ENCODE results near the gene ELP4. TPM values are rescaled to one million over a fixed set of nuclear protein-coding genes. Genes with fewer than 3 reads are reported as not detected.

Gene ELP4
- total and polyA plus RNA-seq, 2 experiments from 2014 or later, result 16.6 to 28.7 TPM

GRCh38 chr11:31645747-31646146 lies 136.2 kb downstream of the ELP4 start:
- peak in 1 of 2 donors; percentile 87 for DNase-seq (ENCODE audit: low read depth in 1 of 2, low spot score in 1 of 2)
- Histone ChIP-seq H3K36me3 (no peaks in the 10 kb centered on the region), H3K27ac (no peak overlapping the region), H3K4me3 (no peak overlapping the region), H3K27me3 (no peaks in the 10 kb centered on the region), H3K9me3 (ENCODE audit: low read depth) (no peaks in the 10 kb centered on the region), H3K4me1 (ENCODE audit: low read depth) (no peaks in the 10 kb centered on the region)
- TF ChIP-seq CTCF (IDR thresholded peaks at IDR 0.05; ENCODE audit: low read depth, low read length), result no peak

GRCh38 chr11:31646216-31646615 lies 136.6 kb downstream of the ELP4 start:
- Histone ChIP-seq H3K27me3 (no peaks in the 10 kb centered on the region), H3K9me3 (ENCODE audit: low read depth) (no peaks in the 10 kb centered on the region), H3K4me1 (ENCODE audit: low read depth) (no peaks in the 10 kb centered on the region), H3K4me3 (no peak overlapping the region), H3K36me3 (no peaks in the 10 kb centered on the region), H3K27ac (no peak overlapping the region)
- peak in 1 of 2 donors; percentile 17 for DNase-seq (ENCODE audit: low read depth in 1 of 2, low spot score in 1 of 2)
- no peak for TF ChIP-seq CTCF (IDR thresholded peaks at IDR 0.05; ENCODE audit: low read depth, low read length)

DNA sequence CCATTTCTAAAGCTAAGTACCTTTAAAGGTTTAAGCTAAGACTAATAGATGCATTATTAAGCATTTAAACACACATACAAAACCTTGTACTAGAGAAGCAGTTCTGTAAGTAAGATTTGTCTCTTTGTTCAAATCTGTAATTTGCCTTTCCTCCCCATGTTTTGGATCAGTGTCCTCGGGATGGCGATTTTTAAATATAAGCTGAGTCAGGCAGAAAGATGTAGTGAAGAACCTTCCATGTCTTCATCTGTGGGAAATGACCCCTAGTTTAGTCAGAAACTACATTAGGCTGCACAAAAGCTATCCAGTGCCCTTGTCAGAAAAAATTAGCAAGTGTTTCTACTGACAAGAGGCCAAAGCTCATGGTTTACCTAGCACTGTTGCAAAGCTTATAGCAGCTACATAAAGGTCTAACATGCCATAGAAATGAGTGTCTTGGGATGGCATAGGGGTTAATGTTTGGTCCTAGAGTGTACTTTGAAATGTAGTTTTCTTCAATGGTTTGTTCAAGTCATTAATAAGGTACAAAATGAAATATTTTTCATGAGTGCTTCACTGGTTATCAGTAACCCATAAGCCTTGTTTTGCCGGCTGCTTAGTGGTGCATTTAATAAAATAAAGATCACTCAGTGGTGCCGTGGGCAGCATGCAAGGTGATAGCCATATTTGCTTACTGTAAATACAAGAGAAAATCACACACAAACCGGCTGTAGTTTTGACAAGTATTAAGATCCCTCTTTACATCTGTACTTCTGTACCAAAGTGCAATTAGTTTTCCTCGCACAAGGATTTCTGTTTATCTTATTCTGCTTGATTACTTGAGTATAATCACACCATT lies 139.8 kb downstream of the ELP4 start:
- H3K36me3 ChIP-seq, result no peaks in the 10 kb centered on the region
- H3K27me3 ChIP-seq, result no peaks in the 10 kb centered on the region
- H3K4me1 ChIP-seq (ENCODE audit: low read depth), result no peaks in the 10 kb centered on the region
- TF ChIP-seq CTCF (IDR thresholded peaks at IDR 0.05; ENCODE audit: low read depth, low read length), result no peak
- H3K27ac ChIP-seq, result no peak overlapping the region
- H3K9me3 ChIP-seq (ENCODE audit: low read depth), result no peaks in the 10 kb centered on the region
- DNase-seq (ENCODE audit: low read depth in 1 of 2, low spot score in 1 of 2), result no peak
- no peak overlapping the region for H3K4me3 ChIP-seq

DNA sequence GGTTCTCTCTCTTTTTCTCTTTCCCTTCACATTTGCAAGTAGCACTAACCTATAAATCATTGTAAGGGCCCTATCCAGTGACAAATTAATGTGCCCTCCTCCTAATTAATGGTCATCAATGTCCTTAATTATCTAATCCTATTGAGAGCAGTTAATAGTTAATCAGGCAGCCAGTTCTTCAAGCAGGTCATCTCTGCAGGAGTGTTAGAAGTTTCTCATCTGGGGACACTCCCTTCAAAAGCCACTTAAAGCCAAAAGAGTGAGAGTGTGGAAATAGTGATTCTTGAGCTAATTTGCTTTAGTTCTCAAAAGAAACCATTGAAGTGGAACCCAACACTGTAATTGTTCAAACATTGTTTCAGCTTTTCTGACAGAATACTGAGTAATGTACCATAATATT lies 141.6 kb downstream of the ELP4 start:
- DNase-seq (ENCODE audit: low read depth in 1 of 2, low spot score in 1 of 2), result no peak
- TF ChIP-seq CTCF (IDR thresholded peaks at IDR 0.05; ENCODE audit: low read depth, low read length), result no peak
- Histone ChIP-seq H3K27me3 (no peaks in the 10 kb centered on the region), H3K4me1 (ENCODE audit: low read depth) (no peaks in the 10 kb centered on the region), H3K4me3 (no peak overlapping the region), H3K36me3 (no peaks in the 10 kb centered on the region), H3K9me3 (ENCODE audit: low read depth) (no peaks in the 10 kb centered on the region), H3K27ac (no peak overlapping the region)

- Histone ChIP-seq H3K27me3 (no peaks in the 10 kb centered on the region), H3K4me1 (ENCODE audit: low read depth) (no peaks in the 10 kb centered on the region), H3K36me3 (no peaks in the 10 kb centered on the region), H3K4me3 (no peak overlapping the region), H3K27ac (no peak overlapping the region), H3K9me3 (ENCODE audit: low read depth) (no peaks in the 10 kb centered on the region)
- no peak for DNase-seq (ENCODE audit: low read depth in 1 of 2, low spot score in 1 of 2)
- no peak for TF ChIP-seq CTCF (IDR thresholded peaks at IDR 0.05; ENCODE audit: low read depth, low read length)
These were observed 142.3 kb downstream of the ELP4 start for GRCh38 chr11:31651822-31652221.

All from cardiac muscle cell (in vitro differentiated cells and primary cell).